K562 (cell line): Measurements from ENCODE around the gene INPP1. TPM values are rescaled to one million over a fixed set of nuclear protein-coding genes. Genes with fewer than 3 reads are reported as not detected.

Experiments
- ATAC-seq: fragments of 200-7000 bp; cut with Tn5 transposase; 3 replicates; pipeline ENCODE4 v1.9.1; 2020; ENCODE audit warnings: moderate library complexity
- BruUV-seq: library from RNA; stranded (reverse); fragments of 400-500 nt; replicated peaks from 2 replicates; lab custom pipeline; 2021; lab: Mats Ljungman, UMichigan
- CTCF ChIA-PET: fragments of 300-600 bp; formaldehyde crosslinking; extraction: SDS; loops from one replicate; lab custom pipeline; 2021; ENCODE audit warnings: low intra/inter-chr PET ratio; lab: Yijun Ruan, JAX
- POLR2A ChIA-PET: fragments of 300-600, 350-650 bp; sonication (Branson Sonifier 250); formaldehyde crosslinking; extraction: SDS; loops from one replicate; lab custom pipeline; 2021; ENCODE audit warnings: antibody characterized with exemption, inconsistent platforms; lab: Yijun Ruan, JAX
- DNase-seq, 4 experiments: peaks; one replicate each; pipeline versions ENCODE4 v3.0.0 to v3.0.0-alpha.2; 2011 to 2018; ENCODE audit warnings: low spot score in 3 of 4, mixed read lengths in 3 of 4; ENCODE audit errors: extremely low read depth in 1 of 4
- FAIRE-seq: peaks from 2 replicates; lab custom pipeline; 2011; peaks lifted over from hg19 to GRCh38; lab: Jason Lieb, UNC
- H2AFZ ChIP-seq: 2 replicates; pipeline ENCODE4 v1.6.0; 2011; ENCODE audit warnings: low read depth, low read length, control low read depth, inconsistent platforms
- H3K27ac ChIP-seq: fragments of 200-600 bp; 3 replicates; pipeline ENCODE4 v1.8.0; 2011; ENCODE audit warnings: low read depth, mild to moderate bottlenecking, control low read depth, inconsistent platforms, low read length, moderate library complexity, mixed read lengths; ENCODE audit errors: extremely low read depth
- H3K27me3 ChIP-seq, 2 experiments: fragments of 300-600 bp in 1 of 2; 2 replicates in 1 of 2; 3 replicates in 1 of 2; pipeline versions ENCODE4 v1.6.0 to v1.8.0; 2011; ENCODE audit warnings: inconsistent platforms in 2 of 2, low read length in 2 of 2, mild to moderate bottlenecking in 1 of 2, mixed read lengths in 1 of 2, moderate library complexity in 1 of 2; ENCODE audit not compliant: control insufficient read depth in 2 of 2, insufficient read depth in 2 of 2
- H3K36me3 ChIP-seq: fragments of 300-600 bp; 3 replicates; pipeline ENCODE4 v1.8.0; 2011; ENCODE audit warnings: mild to moderate bottlenecking, low read length, inconsistent platforms; ENCODE audit not compliant: control insufficient read depth, insufficient read depth
- H3K4me1 ChIP-seq, 2 experiments: fragments of 200-600 bp in 1 of 2; replicated peaks in 1 of 2; 2 replicates in 1 of 2; 3 replicates in 1 of 2; pipeline versions ENCODE4 v1.5.1 to v1.8.0; 2011; ENCODE audit warnings: inconsistent platforms in 2 of 2, low read length in 2 of 2, mild to moderate bottlenecking in 1 of 2, mixed read lengths in 1 of 2, moderate library complexity in 1 of 2; ENCODE audit not compliant: control insufficient read depth in 2 of 2, insufficient read depth in 2 of 2
- H3K4me2 ChIP-seq: 2 replicates; pipeline ENCODE4 v1.6.1; 2011; ENCODE audit warnings: low read length, control low read depth, inconsistent platforms, mixed read lengths; ENCODE audit not compliant: insufficient read depth
- H3K4me3 ChIP-seq: fragments of 200-600 bp; sonication (generic), shearing (Covaris generic); 2 replicates; pipeline ENCODE4 v1.5.1; 2016; ENCODE audit warnings: control low read depth, inconsistent platforms
- H3K79me2 ChIP-seq: fragments of 200-600 bp; 3 replicates; pipeline ENCODE4 v1.8.0; 2011; ENCODE audit warnings: low read length, inconsistent platforms; ENCODE audit not compliant: control insufficient read depth, insufficient read depth
- H3K9ac ChIP-seq, 2 experiments: 2 replicates each; pipeline versions ENCODE4 v1.6.0 to v1.6.1; 2011; ENCODE audit warnings: low read depth in 2 of 2, low read length in 2 of 2, control low read depth in 1 of 2, inconsistent platforms in 1 of 2, mild to moderate bottlenecking in 1 of 2, mixed read lengths in 1 of 2; ENCODE audit not compliant: insufficient read depth in 1 of 2
- H3K9me1 ChIP-seq: one replicate; pipeline ENCODE4 v1.6.0; 2011; ENCODE audit warnings: inconsistent platforms, mild to moderate bottlenecking, low read length, moderate library complexity; ENCODE audit not compliant: control insufficient read depth, insufficient read depth
- H3K9me3 ChIP-seq: replicated peaks from 2 replicates; pipeline ENCODE4 v1.5.1; 2011; ENCODE audit warnings: low read depth, low read length, inconsistent platforms; ENCODE audit not compliant: control insufficient read depth, insufficient read depth
- H4K20me1 ChIP-seq: replicated peaks from 2 replicates; pipeline ENCODE4 v1.6.1; 2011; ENCODE audit warnings: low read length, inconsistent platforms, mixed read lengths; ENCODE audit not compliant: control insufficient read depth, insufficient read depth
- FOXP4 ChIP-seq: sonication (generic); formaldehyde crosslinking; IDR thresholded peaks from 2 replicates; pipeline ENCODE4 v1.8.0; 2022; ENCODE audit warnings: mild to moderate bottlenecking, missing genetic modification reagents, borderline replicate concordance
- MYNN ChIP-seq, 2 experiments: sonication (generic); formaldehyde crosslinking in 1 of 2; IDR thresholded peaks; 2 replicates each; pipeline versions ENCODE4 v1.5.0 to v1.6.1; 2016 to 2020; ENCODE audit warnings: antibody characterized with exemption in 1 of 2, missing genetic modification reagents in 1 of 2
- WGBS: fragments of 100-300 bp; shearing (Covaris generic); methylation state at CpG from one replicate; pipeline ENCODE4 v1.1.6; 2016; ENCODE audit warnings: low coverage, mixed read lengths; ENCODE audit not compliant: insufficient coverage; ENCODE audit errors: missing lambda C conversion rate; 5-methylcytosine and 5-hydroxymethylcytosine counted together
- in situ Hi-C: fragments of 300-500 bp; cut with MboI; formaldehyde crosslinking; loops from 4 replicates; pipeline ENCODE4 v1.15.0; 2018; ENCODE audit warnings: inconsistent platforms, mixed read lengths
- intact Hi-C: fragments of 100-400 bp; cut with micrococcal nuclease; formaldehyde crosslinking; loops from 2 replicates; pipeline ENCODE4 v1.14.2; 2022
- polyA plus RNA-seq, 8 experiments: library from polyadenylated mRNA; depleted of rRNA in 4 of 8; stranded (reverse) in 5 of 8; unstranded in 3 of 8; fragments of >200 nt; fragmentation: Nextera tagmentation in 2 of 8; fragmentation: Illumina TruSeq in 1 of 8; extraction: Ambion mirVana in 2 of 8; extraction: Trizol in 1 of 8; gene quantifications; 2 replicates each; pipeline versions ENCODE4 v1.2.1 to v1.2.3, GENCODE V29; 2011 to 2014; ENCODE audit warnings: inconsistent platforms in 1 of 8, missing spikeins in 1 of 8
- total RNA-seq, 7 experiments: library from RNA; depleted of rRNA in 6 of 7; stranded (reverse); fragments of >200 nt in 6 of 7; fragmentation: Illumina TruSeq in 2 of 7; extraction: Trizol in 2 of 7; gene quantifications; 2 replicates each; pipeline versions ENCODE4 v1.2.1 to v1.2.3, GENCODE V29; 2011 to 2021; ENCODE audit warnings: low replicate concordance in 1 of 7

The INPP1 gene
- total and polyA plus RNA-seq, 9 of the 15 experiments (the other 6 are each of a cell fraction or from before 2014, with no cell fraction given) = 3.7 to 11.8 (median 6.5) TPM

GRCh38 chr2:190417045-190417842 is 73.9 kb downstream of the INPP1 start:
- H3K4me3 ChIP-seq = no peak overlapping the region
- H2AFZ ChIP-seq = no peak overlapping the region
- peaks cover 0 to 3% of the 10 kb centered on the region in 2 experiments; a peak in 2 of 5 replicates for H3K4me1 ChIP-seq
- ATAC-seq (no peak), DNase-seq (no peak), FAIRE-seq (peak; percentile 6)
- no peaks in the 10 kb centered on the region for H3K27me3 ChIP-seq
- no peaks in the 10 kb centered on the region for H3K9me1 ChIP-seq
- no TSS peak for BruUV-seq
- no peak overlapping the region for H3K4me2 ChIP-seq
- H4K20me1 ChIP-seq = no peaks in the 10 kb centered on the region
- TF ChIP-seq MYNN (IDR thresholded peaks at IDR 0.05) (peak; percentile 39; the same call in 1 of the 2 replicates), MYNN (CRISPR knock-in tag; IDR thresholded peaks at IDR 0.05) (no peak), FOXP4 (CRISPR knock-in tag) (no peak)
- H3K36me3 ChIP-seq = no peaks in the 10 kb centered on the region
- H3K79me2 ChIP-seq = no peaks in the 10 kb centered on the region
- in situ Hi-C loops (no loop called here), intact Hi-C loops (no loop called here)
- POLR2A ChIA-PET = no interaction called here
- CTCF ChIA-PET = no interaction called here
- 63% methylated on average over 9 of the region's 9 CpGs for WGBS
- H3K9me3 ChIP-seq = no peaks in the 10 kb centered on the region
- no peak overlapping the region for H3K9ac ChIP-seq
- H3K27ac ChIP-seq = no peak overlapping the region
